HG02642 (cell line): ENCODE measurements around the gene HTR2C.
"Not testable (repeated sequence)": the region's sequence is repeated elsewhere in the genome, so short reads cannot be mapped to it uniquely, and the experiment has no call there.

ENCODE experiments used
- ATAC-seq: cut with Tn5 transposase; IDR thresholded peaks from one replicate; pipeline ENCODE4 v1.9.1; 2021; ENCODE audit warnings: mild to moderate bottlenecking; ENCODE audit not compliant: unreplicated experiment, poor library complexity

HTR2C gene

GRCh38 chrX:114710571-114710970, 126.7 kb downstream of the HTR2C start:
- no peak for ATAC-seq

DNA sequence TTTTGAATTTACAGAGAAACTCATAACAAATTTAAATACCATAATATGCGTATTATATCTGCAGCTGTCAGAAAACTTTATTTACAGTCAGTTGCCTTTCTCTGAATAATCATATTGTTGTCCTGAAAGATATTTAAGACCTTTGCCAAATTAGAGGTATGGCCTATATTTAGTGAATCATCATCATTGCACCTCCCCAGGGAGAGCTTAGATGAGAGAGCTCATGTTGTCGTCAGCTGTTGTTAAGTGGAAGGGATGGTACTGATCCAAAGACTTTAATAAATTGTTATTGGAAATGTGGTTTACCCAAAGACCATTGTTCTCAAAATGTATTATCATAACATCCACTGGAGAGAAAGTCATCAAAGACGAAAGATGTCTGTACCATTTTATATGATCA, 128.6 kb downstream of the HTR2C start:
- no peak for ATAC-seq

- ATAC-seq, result no peak
Observed at GRCh38 chrX:114715096-114715495, 131.2 kb downstream of the HTR2C start.

DNA sequence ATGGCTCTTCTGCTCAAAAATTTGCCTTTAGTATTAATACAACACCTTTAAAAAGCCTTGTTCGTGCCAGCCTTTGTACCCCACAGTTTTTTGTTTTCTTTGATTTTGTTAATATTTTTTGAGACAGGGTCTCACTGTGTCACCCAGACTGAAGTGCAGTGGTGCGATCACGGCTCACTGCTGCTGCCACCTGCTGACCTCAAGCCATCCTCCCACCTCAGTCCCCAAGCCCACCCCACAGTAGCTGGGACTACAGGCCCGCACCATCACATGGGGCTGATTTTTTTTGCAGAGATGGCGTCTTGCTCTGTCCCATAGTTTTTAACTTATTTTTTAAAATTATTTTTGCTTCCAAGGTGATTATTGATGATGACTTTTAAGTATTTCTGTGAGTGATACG, 134.0 kb downstream of the HTR2C start:
- ATAC-seq, result no peak

DNA sequence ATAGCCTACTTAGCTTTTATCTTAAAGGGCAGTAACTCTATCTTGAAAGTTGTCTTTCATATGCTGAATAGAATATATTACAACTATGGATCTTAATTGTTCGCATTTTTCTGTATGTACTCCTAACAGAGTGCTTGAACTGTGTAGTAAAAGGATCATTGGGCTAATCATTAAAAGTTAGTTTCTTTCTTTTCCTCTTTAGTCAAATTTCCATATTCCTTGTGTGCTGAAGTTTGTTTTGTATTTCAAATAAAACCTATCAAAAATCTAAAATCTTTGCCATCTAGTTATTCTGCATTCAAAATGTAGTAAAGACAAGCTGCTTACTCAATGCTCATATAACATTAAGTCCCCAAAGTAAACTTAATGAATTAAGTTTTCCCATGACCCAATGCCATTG, 182.7 kb downstream of the HTR2C start:
- no peak for ATAC-seq

- ATAC-seq, result no peak
Observed at GRCh38 chrX:114774691-114775090, 190.8 kb downstream of the HTR2C start.

DNA sequence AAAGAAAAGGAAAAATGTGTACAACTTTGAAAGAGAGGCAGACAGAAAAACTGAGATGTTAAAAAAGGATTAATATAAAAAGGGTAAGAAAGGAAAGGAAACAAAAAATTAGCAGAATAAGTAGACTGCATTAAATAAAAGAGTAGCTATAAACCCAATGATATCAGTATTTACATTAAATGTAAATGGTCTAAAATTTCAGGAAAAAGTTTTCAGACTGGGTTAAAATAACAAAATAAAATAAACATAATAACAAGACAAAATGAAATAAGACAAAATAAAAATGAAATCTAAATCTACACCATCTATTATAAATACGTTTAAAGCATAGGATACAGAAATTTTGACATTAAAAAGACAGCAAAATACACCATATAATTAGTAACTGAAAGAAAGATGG, 199.0 kb downstream of the HTR2C start:
- no peak for ATAC-seq

DNA sequence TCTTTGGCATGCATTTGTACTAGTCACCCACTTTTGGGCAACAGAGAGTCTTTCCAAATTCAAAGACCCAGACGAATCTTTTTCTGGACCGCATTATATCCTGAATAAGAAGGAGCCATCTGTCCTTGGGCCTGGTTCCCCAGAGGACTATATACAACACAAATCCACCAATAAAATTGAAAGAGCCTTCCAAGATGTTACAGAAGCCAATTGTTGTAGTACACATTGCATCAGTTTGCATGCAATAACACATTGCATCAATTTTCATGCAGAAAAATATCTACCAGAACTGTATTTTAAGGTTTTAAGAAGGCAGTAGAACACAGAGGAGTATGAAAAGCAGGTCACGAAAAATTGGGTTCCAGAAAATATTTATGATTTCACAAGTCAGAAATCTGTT, 203.2 kb downstream of the HTR2C start:
- ATAC-seq, result no peak

DNA sequence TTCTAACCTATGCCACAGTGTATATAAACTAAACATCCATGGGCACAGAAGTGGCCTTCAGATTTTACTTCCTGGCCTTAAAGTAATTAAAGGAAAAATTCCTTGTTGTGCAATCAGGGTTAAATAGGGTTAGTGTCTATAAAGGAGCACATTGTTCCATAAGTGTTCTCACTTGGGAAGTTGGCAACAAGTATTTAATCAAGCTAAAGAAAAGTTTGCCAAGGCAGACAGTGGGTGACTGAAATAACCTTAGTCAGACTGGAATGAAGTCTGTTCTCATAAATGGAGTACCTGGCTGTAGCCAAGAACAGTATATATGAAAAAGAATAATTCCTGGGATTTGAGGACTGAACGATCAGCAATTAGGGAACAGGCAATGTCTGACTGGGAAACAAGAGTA, 213.6 kb downstream of the HTR2C start:
- ATAC-seq, result no peak

DNA sequence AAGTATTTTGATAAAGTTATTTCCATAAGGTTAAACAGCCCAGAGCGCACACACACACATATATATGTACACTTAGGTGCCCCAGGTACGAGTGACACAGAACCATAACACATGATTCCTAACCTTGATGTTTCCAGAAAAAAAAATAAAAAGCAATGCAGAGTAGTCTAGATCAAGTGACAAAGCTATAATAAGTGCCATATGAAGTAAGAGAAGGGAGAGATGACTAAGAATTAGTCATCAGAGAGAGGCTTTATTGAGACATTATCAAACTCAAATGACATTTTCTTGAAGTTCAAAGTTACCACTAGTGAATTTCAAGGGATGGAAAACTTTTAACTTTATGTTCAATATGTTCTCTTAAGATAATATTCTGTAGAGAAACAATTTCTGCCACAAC, 215.0 kb downstream of the HTR2C start:
- no peak for ATAC-seq

- no peak for ATAC-seq
Observed at GRCh38 chrX:114800719-114801118, 216.8 kb downstream of the HTR2C start.

DNA sequence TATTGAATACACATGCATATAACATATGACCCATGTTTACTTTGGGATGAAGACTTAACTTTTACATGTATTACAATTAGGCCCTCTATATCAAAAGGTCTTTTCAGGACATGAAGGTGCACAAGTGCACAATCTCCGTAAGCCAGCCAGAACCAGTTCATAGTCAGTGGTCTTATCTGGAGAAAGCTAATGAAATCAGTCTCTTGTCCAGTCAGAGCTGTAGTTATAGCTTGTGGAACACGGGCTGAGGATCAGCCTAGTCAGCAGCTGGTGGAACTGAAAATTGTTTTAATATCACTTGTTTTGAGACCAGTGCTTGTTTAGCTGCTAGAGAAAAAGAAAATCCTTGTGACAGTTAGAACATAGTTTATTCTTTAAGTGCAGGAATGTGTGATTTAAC, 235.6 kb downstream of the HTR2C start:
- no peak for ATAC-seq

DNA sequence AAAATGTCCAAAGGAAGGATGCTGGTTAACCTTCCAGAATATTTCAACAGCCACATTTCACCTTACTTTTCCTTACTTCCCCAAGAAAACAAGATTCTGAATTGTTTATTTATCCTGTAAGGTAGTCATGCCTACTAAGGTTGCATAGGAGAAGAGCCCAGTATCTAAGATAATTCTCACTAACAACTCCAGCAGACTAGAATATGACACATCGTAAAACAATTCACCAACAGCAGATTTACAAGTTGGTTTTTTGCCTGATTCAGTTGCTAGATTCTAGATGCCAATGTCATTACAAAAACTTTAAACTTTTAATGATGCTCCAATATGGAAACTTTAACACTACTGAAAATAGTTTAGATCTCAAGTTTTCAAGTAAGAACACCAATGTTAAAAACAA, 257.2 kb downstream of the HTR2C start:
- no peak for ATAC-seq

GRCh38 chrX:114842181-114842580, 258.3 kb downstream of the HTR2C start:
- no peak for ATAC-seq

GRCh38 chrX:114889481-114889880, 305.6 kb downstream of the HTR2C start:
- no peak for ATAC-seq

DNA sequence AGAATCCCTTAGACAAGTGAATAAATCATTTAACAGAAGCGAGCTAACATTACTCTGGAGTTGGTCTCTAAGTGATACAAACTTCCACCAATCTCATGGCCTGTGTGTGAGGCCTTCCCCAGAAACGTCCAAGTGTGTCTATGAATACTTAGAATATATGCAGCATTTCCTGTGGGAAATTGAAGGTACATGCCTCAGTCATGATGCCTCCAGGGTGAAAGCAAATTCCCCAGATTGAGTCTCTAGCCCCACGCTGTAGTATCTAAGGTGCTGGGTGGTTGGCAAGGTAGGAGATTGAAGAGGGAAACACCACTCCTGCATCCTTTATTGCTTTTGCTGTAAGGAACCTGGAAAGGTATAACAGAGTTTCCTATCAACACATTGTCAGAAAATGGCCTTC, 319.7 kb downstream of the HTR2C start:
- ATAC-seq, result no peak

DNA sequence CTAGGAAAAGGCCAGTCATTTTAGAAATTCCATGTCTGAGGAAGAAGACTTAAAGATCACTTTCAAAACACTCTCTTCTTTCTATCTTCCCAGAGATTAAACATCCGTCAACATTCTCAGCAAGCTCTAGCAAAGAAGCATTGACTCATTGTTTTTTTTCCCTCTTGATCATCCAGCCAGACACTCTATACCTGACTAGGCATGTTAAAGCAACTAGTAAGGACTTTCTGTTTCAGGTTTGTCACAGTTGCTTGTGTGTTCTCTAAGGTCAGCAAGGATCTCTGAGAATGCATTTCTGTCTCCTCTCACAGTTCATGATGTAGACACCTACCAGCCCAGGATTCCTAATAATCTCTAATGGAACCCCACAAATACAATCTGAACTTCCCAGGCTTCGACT, 321.4 kb downstream of the HTR2C start:
- ATAC-seq, result no peak

- no peak for ATAC-seq
Observed at GRCh38 chrX:114906984-114907510, 323.2 kb downstream of the HTR2C start.

- ATAC-seq, result no peak
Observed at GRCh38 chrX:114924423-114924822, 340.5 kb downstream of the HTR2C start.

- ATAC-seq, result no peak
Observed at GRCh38 chrX:114924856-114925255, 341.0 kb downstream of the HTR2C start.

- ATAC-seq, result no peak
Observed at GRCh38 chrX:114930227-114930626, 346.3 kb downstream of the HTR2C start.

DNA sequence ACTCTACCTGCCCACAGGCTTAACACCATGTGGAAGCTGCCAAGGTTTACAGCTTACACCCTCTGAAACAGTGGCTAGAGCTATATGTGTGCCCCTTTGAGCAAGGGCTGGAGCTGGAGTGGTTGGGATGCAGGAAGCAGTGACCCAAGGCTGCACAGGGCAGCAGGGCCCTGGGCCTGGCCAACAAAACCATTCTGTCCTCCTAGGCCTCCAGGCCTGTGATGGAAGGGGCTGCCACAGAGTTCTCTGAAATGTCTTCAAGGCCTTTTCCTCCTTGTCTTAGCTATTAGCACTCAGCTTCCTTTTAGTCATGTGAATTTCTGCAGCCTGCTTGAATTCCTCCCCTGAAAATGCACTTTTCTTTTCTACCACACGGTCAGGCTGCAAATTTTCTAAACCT, 348.7 kb downstream of the HTR2C start:
- no peak for ATAC-seq

DNA sequence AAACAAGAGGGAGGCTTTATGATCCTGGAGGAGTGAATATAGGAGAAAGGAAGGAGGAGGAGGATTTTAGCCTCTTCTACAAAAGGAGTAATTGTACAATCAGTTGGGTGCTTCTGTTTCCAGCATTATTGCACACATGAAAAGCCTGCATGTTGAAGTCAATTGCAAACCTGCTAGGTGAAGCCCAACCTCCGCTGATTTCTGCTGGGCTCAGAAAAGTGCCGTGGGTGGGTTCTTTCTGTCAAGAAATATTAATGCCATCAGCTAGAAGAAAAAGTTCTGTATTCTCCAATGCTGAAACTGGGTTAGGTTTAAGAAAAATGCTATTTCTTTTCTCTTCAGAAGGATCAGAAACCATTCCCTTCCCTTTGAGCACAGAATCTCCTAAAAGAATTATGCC, 349.4 kb downstream of the HTR2C start:
- ATAC-seq, result not testable (repeated sequence)
